Measurements from ENCODE around the gene ZNF440.

DNA sequence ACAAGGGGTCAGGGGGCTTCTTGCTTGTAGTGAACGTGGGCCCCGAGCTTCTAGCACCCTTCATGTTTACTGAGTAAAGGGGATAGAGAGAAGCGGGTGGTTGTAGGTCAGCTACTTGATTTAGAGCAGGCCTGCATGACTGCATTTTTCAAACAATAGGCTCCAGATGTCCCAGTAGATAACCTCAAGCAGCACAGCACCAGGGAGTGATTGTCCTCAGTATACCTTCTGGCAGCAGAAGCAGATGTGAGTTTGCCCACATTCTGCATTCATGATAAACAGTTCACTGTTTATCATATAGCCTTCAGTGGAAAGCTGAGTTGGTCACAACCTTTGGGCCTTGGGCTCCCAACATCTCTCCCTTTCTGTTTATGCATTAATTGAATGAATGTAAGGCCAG is 39.3 kb downstream of the ZNF440 start:
- TF ChIP-seq CTCF (IDR thresholded peaks at IDR 0.05; ENCODE audit: poor library complexity) (no peak), EZH2phosphoT487 (IDR thresholded peaks at IDR 0.05; ENCODE audit: low read depth, severe bottlenecking, unreplicated experiment) (no peak), EZH2 (IDR thresholded peaks at IDR 0.05; ENCODE audit: borderline replicate concordance) (no peak)
